HG02970 (cell line): ENCODE measurements around the gene FRAS1.
"Not testable (repeated sequence)": the region's sequence is repeated elsewhere in the genome, so short reads cannot be mapped to it uniquely, and the experiment has no call there.

Source experiments
- ATAC-seq: cut with Tn5 transposase; IDR thresholded peaks from one replicate; pipeline ENCODE4 v1.9.1; 2021; ENCODE audit warnings: mild to moderate bottlenecking, moderate library complexity, moderate number of reproducible peaks; ENCODE audit not compliant: unreplicated experiment, low FRiP score

The FRAS1 gene

DNA sequence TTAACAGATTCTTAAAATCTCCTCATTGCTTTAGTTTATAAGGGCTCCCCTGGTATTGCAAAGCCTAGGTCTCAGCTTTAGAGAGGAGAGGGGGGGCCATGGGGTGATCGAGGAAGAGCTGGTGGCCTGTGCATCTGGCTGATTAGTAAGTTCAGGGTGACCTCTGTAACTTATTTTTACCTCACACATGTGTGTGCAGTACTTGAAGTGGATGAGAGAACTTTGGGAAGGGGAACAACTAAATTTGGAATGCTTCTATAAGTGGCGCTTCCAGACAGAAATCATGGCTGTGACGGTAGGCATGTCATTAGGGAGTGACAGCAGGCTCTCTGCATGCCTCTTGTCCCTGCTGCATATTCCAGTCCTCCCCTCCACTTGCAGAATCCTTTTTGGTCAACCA lies 41.9 kb downstream of the FRAS1 start:
- no peak for ATAC-seq

DNA sequence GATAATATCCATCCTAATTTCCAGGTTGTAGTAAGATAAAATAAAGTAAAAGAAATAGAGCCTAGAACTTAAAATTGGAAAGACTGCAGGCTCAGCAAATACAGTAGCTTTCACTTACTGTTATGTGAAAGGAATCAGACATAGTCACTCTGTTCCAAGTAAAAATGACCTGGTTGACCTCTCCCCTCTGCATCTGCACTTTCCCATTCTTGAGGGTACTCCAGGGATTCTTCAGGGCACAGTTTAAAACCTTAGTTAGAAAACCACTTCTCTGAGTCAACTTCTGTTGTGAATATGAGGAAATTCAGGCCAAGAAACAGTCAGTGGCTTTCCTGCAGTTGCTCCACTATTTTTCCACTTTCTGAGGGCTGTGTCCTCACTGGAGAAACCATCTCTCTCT lies 42.9 kb downstream of the FRAS1 start:
- ATAC-seq, result no peak

DNA sequence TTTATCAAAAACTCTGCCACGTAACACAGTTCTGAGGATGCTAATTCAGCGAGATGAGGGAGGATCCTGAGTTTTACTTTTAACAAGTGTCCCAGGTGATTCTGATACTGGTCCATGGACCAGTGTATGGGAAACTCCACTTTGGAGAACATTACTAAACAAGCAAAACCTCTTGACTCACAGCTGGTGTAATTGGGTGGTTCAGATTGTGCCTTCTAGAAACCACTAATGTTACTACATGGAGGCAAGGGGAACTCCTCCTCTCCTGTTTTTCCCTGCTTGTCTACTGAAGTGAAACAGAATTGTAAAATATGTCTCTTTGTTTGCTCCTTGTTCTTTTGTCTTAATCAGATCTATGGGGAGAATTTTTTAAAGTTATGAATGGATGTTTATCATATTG lies 62.6 kb downstream of the FRAS1 start:
- ATAC-seq, result no peak

DNA sequence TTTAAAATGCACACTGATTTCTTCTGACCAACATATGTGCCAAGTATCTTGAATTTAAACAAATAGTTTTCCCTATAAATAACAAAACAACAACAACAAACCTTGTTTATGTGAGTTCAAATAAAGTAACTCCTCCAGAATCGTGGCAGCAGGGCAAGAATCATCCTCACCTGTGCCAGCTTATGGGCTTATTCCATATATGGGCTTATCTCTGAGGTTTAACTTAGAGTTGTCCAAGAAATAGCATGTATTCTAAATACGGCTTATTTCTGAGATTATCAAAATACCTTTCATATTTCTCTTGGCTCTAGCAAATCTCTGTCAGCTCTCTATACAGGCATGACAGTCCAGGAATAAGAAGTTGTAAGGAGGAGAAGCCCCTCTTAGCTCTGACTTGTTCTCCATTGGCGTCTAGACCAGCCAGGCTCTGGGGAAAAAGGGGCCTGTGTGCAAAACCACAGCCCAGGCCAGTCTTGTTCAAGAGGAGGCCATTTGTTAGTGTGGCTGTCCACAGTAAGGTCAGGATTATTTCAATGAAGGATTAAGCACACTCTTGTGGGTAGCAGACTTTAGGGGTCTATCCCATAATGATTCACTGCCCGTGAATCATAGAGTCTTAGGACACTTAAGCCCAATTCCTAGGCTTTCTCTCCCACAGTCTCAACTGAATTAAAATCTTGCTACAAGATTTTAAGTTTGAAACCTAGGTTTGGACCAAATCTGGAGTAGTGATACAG lies 63.2 kb downstream of the FRAS1 start:
- no peak for ATAC-seq

DNA sequence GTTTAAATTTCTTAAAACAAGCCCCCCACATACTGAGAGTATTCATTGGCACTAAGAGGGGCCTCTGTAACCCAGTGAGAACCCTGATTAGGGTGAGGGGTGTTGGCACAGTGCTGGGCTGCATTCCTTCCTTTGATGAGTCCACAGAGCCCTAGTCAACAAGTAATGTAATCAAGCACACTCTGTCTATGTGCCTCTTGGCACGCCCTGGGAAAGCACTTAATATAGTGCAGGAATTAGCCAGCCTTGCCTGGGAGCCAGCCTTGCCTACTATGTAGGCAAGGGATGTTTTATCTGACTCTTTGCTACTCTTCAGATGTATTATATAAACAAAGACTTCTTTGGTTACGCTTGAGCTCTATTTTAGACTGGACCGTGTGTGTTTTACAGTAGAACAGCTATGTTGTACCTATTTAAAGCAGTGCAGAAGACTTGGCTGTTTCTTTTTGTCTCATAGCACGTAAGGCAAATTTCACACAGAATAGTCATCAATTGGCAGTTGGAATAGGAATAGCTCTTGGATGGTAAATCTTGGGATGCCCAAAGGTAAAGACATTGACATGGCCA lies 64.3 kb downstream of the FRAS1 start:
- ATAC-seq, result no peak

DNA sequence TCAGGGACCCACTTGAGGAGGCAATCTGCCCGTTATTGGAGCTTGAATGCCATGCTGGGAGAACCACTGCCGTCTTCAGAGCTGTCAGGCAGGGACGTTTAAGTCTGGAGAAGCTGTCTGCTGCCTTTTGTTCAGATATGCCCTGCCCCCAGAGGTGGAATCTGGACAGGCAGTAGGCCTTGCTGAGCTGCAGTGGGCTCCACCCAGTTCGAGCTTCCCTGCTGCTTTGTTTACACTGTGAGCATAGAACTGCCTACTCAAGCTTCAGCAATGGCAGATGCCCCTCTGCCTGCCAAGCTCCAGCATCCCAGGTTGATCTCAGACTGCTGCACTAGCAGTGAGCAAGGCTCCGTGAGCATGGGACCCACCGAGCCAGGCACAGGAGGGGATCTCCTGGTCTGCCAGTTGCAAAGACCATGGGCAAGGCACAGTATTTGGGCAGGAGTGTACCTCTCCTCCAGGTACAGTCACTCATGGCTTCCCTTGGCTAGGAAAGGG lies 68.8 kb downstream of the FRAS1 start:
- ATAC-seq, result not testable (repeated sequence)

DNA sequence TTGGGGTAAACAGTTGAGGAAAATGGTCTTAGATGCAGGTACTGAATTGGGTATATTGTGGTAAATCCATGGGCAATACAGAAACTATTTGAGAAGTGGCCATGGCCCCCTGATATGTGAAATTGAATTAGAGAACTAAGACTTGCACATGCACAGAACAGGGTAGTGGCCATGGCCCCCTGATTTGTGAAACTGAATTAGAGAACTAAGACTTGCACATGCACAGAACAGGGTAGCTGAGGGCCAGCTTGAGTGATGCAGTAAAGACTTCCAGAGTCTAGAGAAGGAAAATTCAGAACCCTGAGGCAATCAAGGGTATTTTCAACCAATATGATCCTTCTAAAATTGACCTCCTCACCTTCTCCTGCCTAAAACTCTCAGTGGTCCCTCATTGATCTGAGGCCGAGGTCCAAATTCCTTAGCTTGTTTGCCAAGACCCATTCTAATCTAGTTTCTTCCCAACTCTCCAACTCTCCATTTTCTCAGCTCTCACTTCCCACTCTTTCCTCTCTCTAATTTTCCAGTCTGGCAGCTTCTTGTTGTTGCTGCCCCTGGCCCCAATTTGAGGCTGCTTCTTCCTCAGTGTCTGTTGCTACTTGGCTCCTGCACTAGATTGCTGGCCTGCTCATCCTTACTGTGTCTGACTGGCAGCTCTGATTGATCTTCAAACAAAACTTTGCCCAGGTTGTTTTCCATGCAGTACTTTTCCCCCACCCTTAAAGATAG lies 72.4 kb downstream of the FRAS1 start:
- ATAC-seq, result no peak

DNA sequence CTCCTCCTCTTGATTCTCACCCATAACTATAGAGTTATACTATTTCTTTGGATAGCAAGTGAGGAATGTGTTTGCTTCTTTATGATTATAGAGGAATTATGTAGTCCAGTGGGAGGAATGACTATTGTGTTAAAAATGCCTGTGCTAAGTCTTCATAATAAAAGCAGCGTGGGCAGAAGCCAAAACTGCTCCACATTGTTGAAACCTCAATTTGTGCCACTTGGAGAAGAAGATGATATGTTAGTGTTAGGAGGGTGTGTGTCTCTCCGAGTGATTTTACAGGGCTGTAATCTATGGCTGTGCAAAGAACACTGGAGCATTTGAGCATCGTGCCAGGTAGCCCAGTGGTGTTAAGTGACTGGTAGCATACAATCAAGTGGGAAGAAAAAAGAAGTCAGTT lies 74.3 kb downstream of the FRAS1 start:
- ATAC-seq, result no peak

DNA sequence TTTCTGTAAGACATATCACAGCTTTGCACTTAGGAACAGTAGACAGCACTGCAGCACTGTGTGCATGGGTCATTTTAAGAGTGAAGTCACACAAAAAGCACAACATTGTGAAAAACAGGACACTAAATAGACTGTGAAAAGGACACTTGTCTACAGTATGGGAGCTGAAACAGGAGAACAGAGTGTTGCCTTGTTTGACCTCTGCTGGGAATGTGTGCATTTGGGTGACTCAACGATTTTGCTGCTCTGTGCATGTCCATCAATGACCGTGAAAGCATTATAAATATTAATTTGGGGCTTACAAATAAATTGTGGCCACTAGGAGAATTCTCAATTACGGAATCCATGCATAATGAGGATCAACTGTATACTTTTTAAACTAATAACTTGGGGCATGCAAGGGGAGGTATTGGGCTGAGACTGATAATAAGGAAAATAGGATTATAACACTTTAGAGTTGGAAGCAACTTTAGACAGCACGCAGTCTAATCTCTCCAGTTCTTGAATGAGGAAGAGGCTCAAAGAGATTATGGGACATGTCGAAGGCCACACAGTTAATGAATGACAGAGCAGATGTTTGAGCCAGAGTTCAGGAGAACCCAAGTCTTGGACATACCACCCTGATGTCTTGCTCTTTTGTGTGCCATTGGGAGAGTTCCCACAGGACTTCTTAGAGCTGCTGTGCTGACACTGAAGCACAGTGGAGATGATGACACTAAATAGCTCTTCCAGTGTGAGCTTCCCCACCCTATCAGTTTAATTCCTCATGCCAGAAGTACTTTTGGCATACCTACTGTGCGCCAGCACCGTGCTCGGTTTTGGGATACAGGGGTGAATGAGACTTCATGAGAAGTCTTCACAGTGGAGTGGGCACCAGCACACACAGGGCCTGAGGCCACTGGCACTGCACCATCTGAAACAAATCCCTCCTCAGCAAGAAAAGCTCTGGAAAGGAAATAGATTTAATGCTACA lies 79.3 kb downstream of the FRAS1 start:
- ATAC-seq, result no peak

DNA sequence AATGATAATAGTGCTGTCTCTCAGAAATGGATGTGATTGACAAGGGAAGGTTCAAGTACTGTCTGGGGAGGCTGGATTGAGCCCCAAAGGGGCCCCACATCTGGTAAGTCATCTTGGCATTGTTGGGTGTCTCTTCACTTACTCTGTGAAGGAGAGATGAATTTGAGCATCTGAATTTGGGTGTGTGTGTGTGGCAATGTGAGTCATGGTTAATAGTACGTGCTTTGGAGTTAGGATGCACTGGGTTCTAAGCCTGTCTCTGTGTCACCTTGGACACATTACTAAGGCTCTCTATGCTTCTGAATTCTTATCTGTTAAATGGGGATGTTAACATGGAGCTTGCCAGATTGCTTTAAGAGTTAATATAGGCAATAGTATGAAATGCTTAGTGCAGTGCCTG lies 80.4 kb downstream of the FRAS1 start:
- no peak for ATAC-seq

DNA sequence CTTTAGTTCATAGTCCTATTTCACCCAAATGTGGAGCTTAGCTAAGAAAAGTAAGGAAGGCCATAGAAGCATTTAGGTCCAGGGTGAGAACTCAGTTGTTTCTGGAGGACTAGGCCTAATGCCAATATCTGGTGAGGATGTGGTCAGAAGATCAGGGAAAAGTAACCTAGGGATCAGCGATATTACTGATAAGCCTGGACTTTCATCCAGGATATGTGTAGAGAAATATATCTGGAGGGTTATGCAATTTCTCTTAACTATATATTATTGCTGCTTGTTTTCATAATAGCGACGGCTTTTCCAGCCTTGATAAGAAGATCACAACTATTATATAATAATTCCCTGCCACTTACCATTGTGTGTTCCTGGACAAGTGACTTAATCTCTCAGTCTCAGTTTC lies 81.1 kb downstream of the FRAS1 start:
- ATAC-seq, result no peak

DNA sequence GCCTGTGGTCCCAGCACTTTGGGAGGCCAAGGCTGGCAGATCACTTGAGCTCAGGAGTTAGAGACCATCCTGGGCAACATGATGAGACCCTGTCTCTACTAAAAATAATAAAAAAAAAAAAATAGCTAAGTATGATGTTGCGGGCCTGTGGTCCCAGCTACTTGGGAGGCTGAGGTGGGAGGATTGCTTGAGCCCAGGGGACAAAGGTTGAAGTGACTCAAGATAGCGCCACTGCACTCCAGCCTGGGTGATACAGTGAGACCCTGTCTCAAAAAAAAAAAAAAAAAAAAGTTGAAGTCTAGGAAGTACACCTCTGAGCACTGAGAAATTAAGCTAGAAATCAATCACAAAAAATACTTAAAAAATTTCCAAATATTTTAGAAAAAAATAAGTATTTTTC lies 86.5 kb downstream of the FRAS1 start:
- ATAC-seq, result no peak

DNA sequence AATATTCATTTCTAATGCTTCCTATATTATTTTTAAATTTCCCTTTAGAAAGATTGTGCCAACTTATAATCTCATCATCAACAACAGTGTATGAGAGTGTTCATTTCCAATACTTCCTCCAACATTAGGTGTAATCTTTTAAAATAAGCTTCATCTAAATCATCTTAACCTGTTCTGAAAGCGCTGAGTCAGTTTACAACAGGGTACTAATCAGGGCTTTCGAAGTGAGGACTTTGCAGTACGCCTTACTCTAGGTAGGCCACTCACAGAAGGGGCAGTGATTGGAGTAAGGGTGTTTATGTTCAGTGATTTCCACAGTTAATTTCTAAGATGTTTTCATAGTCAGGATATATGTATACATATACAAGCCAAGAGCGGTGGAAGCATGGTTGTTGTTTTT lies 87.9 kb downstream of the FRAS1 start:
- ATAC-seq, result no peak

DNA sequence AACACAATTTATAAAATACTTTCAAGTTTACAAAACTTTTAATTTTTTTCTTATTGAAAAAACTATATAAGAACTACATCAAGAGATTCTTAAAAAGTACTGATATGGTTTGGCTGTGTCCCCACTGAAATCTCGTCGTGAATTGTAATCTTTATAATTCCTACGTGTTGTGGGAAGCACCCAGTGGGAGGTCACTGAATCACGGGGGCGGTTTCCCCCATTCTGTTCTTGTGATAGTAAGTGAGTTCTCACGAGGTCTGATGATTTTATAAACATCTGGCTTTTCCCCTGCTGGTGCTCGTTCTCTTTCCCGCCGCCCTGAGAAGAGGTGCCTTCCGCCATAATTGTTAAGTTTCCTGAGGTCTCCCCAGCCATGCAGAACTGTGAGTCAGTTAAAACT lies 88.5 kb downstream of the FRAS1 start:
- no peak for ATAC-seq

DNA sequence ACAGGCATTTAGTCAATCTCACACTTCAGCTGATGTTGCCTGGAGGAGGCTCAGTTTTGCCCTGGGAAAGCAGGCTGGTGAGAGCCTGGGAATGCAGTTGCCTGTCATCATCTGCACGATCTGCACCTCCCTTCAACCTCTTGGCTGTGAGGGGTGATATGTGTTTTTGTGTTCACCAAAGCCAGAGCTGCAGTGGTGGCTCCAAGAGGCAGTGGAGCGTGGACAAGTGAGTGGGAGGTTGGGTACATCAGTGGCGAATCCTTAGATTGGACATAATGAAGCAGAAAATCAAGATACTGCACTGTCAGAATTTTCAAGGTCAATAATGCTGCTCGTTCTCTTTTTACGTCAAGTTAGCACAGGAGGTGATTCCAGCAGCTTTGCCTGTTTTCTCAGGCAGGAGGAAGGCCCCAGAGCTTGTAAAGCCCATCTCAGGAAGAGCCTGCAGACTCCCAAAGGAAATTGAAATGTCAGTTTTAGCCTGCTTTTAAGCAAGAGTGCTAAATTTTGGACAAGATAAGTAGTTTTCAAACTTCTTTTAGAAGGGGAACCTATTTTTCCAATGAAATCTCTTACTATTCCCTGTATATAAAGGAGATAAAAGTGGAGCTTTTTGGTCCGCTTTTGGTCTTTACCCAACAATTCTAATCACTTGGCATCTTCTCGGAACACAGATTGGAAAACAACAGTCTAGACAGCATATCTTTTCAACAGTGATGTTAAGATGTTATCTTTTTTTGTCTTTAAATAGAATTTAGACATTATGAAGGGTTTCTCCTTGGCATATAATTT lies 92.8 kb downstream of the FRAS1 start:
- no peak for ATAC-seq

DNA sequence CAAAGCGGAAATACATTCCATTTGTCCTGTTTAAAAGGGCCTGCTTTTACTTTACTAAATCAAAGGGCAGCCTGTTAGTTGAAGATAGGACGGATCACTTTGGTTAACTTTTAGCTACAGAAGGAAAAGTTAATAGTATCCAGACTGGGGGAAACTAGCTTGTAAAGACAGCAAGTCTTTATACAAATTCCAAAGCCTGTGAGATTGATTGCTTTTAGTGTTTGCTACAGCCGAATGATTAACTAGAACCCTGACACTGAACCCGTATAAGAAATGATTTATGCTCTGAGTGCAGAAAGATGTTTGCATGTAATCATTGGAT lies 93.4 kb downstream of the FRAS1 start:
- ATAC-seq, result no peak

DNA sequence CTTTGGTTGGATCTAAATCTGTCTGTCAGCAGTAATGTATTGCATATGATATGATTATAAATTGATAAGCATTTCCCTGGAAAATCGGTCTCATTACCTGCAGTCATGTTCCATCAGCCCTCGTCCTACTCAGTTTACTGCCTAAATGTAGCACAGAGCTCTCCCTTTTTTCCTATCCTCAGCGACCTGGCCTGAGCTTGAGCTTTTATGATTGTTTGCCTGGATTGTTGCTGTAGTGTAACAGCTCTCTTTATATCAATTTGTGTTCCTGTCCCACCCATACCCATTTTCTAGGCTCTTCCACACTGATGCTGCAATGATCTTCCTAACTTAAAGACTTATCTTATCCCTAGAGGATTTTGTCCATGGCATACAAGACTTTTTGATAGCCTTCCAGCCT lies 95.7 kb downstream of the FRAS1 start:
- ATAC-seq, result no peak

DNA sequence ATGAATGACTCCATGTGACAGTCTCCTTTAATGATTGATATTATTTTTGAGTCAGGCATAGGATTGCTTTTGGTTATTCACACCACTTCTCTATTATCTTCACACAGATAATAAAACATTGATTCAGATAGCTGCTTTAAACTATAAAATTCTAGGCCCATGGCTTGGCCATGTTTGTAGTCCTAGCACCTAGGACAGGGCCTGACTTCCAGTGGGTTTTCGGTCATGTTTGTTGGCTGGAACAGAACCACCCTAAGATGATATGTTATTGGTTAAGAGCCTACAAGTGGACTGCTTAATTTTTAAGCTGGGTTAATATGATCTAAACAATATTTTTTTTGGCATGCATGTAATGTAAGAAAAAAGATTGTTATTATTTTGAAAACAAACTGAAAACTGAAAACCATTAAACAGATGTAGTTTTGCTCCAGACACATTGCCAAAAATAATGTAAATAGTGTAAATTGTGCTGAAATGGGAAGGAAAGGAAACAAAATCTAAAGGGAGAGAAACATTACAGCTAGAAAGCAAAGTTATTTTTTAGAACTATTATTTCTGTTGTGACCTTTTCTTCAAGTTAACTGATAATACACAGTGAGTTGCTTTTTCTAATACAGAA lies 98.0 kb downstream of the FRAS1 start:
- ATAC-seq, result no peak

DNA sequence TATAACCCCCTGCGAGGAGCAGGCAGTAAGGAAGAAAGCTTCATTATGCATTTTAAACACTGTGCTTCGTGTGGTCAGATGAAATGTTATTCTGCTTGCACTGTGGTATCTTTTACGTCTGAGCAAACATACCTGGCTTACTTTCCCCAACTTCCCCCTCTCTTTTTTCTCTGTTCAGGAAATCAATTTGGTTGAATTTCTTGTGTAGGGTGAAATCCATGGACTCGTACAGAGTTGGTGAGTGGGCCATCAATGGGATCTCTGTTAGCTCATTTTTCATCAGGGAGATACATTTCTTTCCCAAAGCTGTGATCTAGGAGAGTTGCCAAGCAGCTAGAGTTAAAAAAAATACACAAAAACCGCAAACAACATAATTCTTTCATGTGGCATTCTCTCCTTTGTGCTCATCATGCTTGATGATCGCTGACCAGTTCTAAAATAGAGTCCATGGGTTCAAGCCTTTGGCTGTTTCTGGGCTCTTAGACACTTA lies 98.5 kb downstream of the FRAS1 start:
- no peak for ATAC-seq
